SK-N-SH (cell line): ENCODE measurements around the gene AP1S3. TPM values are rescaled to one million over a fixed set of nuclear protein-coding genes. Genes with fewer than 3 reads are reported as not detected.

Experiments used
- CTCF ChIA-PET: fragments of 300-600, 350-600 bp; formaldehyde crosslinking; extraction: SDS; loops from one replicate; lab custom pipeline; 2021; lab: Yijun Ruan, JAX
- POLR2A ChIA-PET: fragments of 350-600 bp; sonication (Branson Sonifier 250); formaldehyde crosslinking; extraction: SDS; loops from one replicate; lab custom pipeline; 2020; ENCODE audit warnings: antibody characterized with exemption, inconsistent platforms; lab: Yijun Ruan, JAX
- DNase-seq: peaks from one replicate; pipeline ENCODE4 v3.0.0; 2012
- H2AFZ ChIP-seq: fragments of 200-600 bp; sonication (generic); 2 replicates; pipeline ENCODE4 v1.8.1; 2016; ENCODE audit warnings: antibody characterized with exemption, mild to moderate bottlenecking, low read depth
- H3F3A ChIP-seq: fragments of 200-600 bp; sonication (generic); replicated peaks from 2 replicates; pipeline ENCODE3; 2016; ENCODE audit warnings: antibody characterized with exemption, mild to moderate bottlenecking; ENCODE audit not compliant: insufficient read depth
- H3K27ac ChIP-seq, 2 experiments: fragments of 200-500 bp in 1 of 2; fragments of 200-600 bp in 1 of 2; sonication (Bioruptor generic) in 1 of 2; sonication (generic), shearing (Covaris generic) in 1 of 2; 2 replicates each; pipeline versions ENCODE4 v1.5.1 to v1.6.1; 2014 to 2016; ENCODE audit warnings: low read depth in 2 of 2, inconsistent platforms in 1 of 2, low read length in 1 of 2, mild to moderate bottlenecking in 1 of 2, mixed read lengths in 1 of 2
- H3K27me3 ChIP-seq: fragments of 200-600 bp; sonication (generic), shearing (Covaris generic); 2 replicates; pipeline ENCODE4 v1.6.1; 2016; ENCODE audit warnings: mixed run types; ENCODE audit not compliant: insufficient read depth
- H3K36me3 ChIP-seq, 2 experiments: fragments of 200-500 bp in 1 of 2; fragments of 200-600 bp in 1 of 2; sonication (Bioruptor generic) in 1 of 2; sonication (generic) in 1 of 2; replicated peaks in 1 of 2; 2 replicates each; pipeline versions ENCODE3 to v1.5.1; 2014 to 2016; ENCODE audit warnings: low read length in 1 of 2, mild to moderate bottlenecking in 1 of 2; ENCODE audit not compliant: insufficient read depth in 2 of 2, control insufficient read depth in 1 of 2
- H3K4me1 ChIP-seq, 2 experiments: fragments of 200-500 bp in 1 of 2; fragments of 200-600 bp in 1 of 2; sonication (Bioruptor generic) in 1 of 2; sonication (generic), shearing (Covaris generic) in 1 of 2; 2 replicates each; pipeline versions ENCODE4 v1.5.1 to v1.6.1; 2014 to 2016; ENCODE audit warnings: low read depth in 1 of 2, low read length in 1 of 2, mixed run types in 1 of 2; ENCODE audit not compliant: insufficient read depth in 2 of 2, control insufficient read depth in 1 of 2
- H3K4me2 ChIP-seq: fragments of 200-600 bp; sonication (generic), shearing (Covaris generic); 2 replicates; pipeline ENCODE4 v1.6.1; 2017; ENCODE audit warnings: mixed run types
- H3K4me3 ChIP-seq, 2 experiments: fragments of 200-500 bp in 1 of 2; fragments of 200-600 bp in 1 of 2; sonication (Bioruptor generic) in 1 of 2; sonication (generic), shearing (Covaris generic) in 1 of 2; 2 replicates each; pipeline versions ENCODE4 v1.5.1 to v1.8.1; 2014 to 2016; ENCODE audit warnings: low read depth in 2 of 2, inconsistent platforms in 1 of 2, low read length in 1 of 2, mild to moderate bottlenecking in 1 of 2, mixed read lengths in 1 of 2, moderate library complexity in 1 of 2
- H3K79me2 ChIP-seq: fragments of 200-600 bp; sonication (generic); 2 replicates; pipeline ENCODE4 v1.8.1; 2017; ENCODE audit warnings: mild to moderate bottlenecking; ENCODE audit not compliant: insufficient read depth
- H3K9ac ChIP-seq: fragments of 200-600 bp; sonication (generic); 2 replicates; pipeline ENCODE4 v1.6.1; 2017; ENCODE audit warnings: mixed run types
- H3K9me2 ChIP-seq: fragments of 200-600 bp; sonication (generic); 2 replicates; pipeline ENCODE4 v1.6.1; 2017; ENCODE audit warnings: mixed run types
- H3K9me3 ChIP-seq: fragments of 200-600 bp; sonication (generic); 2 replicates; pipeline ENCODE4 v1.6.1; 2017; ENCODE audit warnings: mixed run types, mild to moderate bottlenecking, moderate library complexity
- H4K20me1 ChIP-seq: fragments of 200-600 bp; sonication (generic); 2 replicates; pipeline ENCODE4 v1.6.1; 2017; ENCODE audit warnings: mild to moderate bottlenecking, mixed run types; ENCODE audit not compliant: insufficient read depth
- CHD2 ChIP-seq: fragments of 150-350 bp; IDR thresholded peaks from 2 replicates; pipeline ENCODE4 v1.6.1; 2018; ENCODE audit warnings: low read length; ENCODE audit not compliant: partially characterized antibody
- CTCF ChIP-seq: fragments of 200-600 bp; sonication (generic); IDR thresholded peaks from 2 replicates; pipeline ENCODE4 v1.6.1; 2017; ENCODE audit warnings: antibody characterized with exemption, mild to moderate bottlenecking, moderate library complexity
- ELF1 ChIP-seq: IDR thresholded peaks from 2 replicates; pipeline ENCODE4 v1.4.0; 2012
- GABPA ChIP-seq: IDR thresholded peaks from 2 replicates; pipeline ENCODE4 v1.4.0; 2012; ENCODE audit warnings: low read depth, mild to moderate bottlenecking
- GATA2 ChIP-seq: sonication (generic); formaldehyde crosslinking; IDR thresholded peaks from 2 replicates; pipeline ENCODE4 v1.5.0; 2020; ENCODE audit warnings: mild to moderate bottlenecking, missing genetic modification reagents
- IRF3 ChIP-seq: fragments of 150-350 bp; IDR thresholded peaks from 2 replicates; pipeline ENCODE4 v1.6.1; 2016; ENCODE audit warnings: mild to moderate bottlenecking, low read depth, low read length
- JUND ChIP-seq: IDR thresholded peaks from 2 replicates; pipeline ENCODE4 v1.4.0; 2012
- MEF2A ChIP-seq: IDR thresholded peaks from 2 replicates; pipeline ENCODE4 v1.4.0; 2012; ENCODE audit warnings: low read depth, borderline replicate concordance
- MXI1 ChIP-seq: IDR thresholded peaks from 2 replicates; pipeline ENCODE4 v1.6.1; 2012; ENCODE audit warnings: mild to moderate bottlenecking, low read depth, low read length, improper control_type of control experiment
- NFIC ChIP-seq: IDR thresholded peaks from 2 replicates; pipeline ENCODE4 v1.4.0; 2012; ENCODE audit warnings: borderline replicate concordance
- NRF1 ChIP-seq: IDR thresholded peaks from 2 replicates; pipeline ENCODE4 v1.6.1; 2012; ENCODE audit warnings: low read depth, mild to moderate bottlenecking, low read length
- RAD21 ChIP-seq: IDR thresholded peaks from 2 replicates; pipeline ENCODE4 v1.6.1; 2012; ENCODE audit warnings: mild to moderate bottlenecking, low read length
- RCOR1 ChIP-seq: fragments of 150-350 bp; IDR thresholded peaks from 2 replicates; pipeline ENCODE4 v1.6.1; 2017; ENCODE audit warnings: antibody characterized with exemption, low read length
- RFX5 ChIP-seq: IDR thresholded peaks from 2 replicates; pipeline ENCODE4 v1.6.1; 2012; ENCODE audit warnings: mild to moderate bottlenecking, improper control_type of control experiment, low read length
- RXRA ChIP-seq: IDR thresholded peaks from 2 replicates; pipeline ENCODE4 v1.4.0; 2012; ENCODE audit warnings: low read depth, mild to moderate bottlenecking, borderline replicate concordance
- SIN3A ChIP-seq: IDR thresholded peaks from 2 replicates; pipeline ENCODE4 v1.6.1; 2012; ENCODE audit warnings: low read depth, mild to moderate bottlenecking, low read length, moderate library complexity, borderline replicate concordance
- SMC3 ChIP-seq: IDR thresholded peaks from 2 replicates; pipeline ENCODE4 v1.6.1; 2012; ENCODE audit warnings: low read depth, low read length, improper control_type of control experiment
- TCF12 ChIP-seq: IDR thresholded peaks from 2 replicates; pipeline ENCODE4 v1.4.0; 2012
- WGBS: methylation state at CpG from one replicate; pipeline ENCODE4 v1.1.6; 2017; ENCODE audit warnings: low lambda C conversion rate; 5-methylcytosine and 5-hydroxymethylcytosine counted together
- polyA plus RNA-seq, 3 experiments: library from polyadenylated mRNA; depleted of rRNA; stranded (reverse); fragments of >200 nt; gene quantifications; 2 replicates each; pipeline ENCODE4 v1.2.3, GENCODE V29; 2012

The AP1S3 gene
- polyA plus RNA-seq, 1 of the 3 experiments (the other 2 are of a cell fraction) = 4.8 TPM

- POLR2A ChIA-PET = no interaction called here
- H3K9ac ChIP-seq = no peak overlapping the region
- H3K9me2 ChIP-seq = no peaks in the 10 kb centered on the region
- H3K27ac ChIP-seq = no peak overlapping the region
- H3K36me3 ChIP-seq = no peaks in the 10 kb centered on the region
- no peaks in the 10 kb centered on the region for H3K27me3 ChIP-seq
- CTCF ChIA-PET = interaction anchor here (1.5 to 1.8 kb wide), 2 partner anchors 25 to 420 kb away, joined by 4 to 5 read pairs; no protein-coding TSS in a partner anchor
- TF ChIP-seq IRF3 = no peak
- TF ChIP-seq RFX5 = no peak
- no peak for TF ChIP-seq CHD2
- no peak for TF ChIP-seq GATA2 (CRISPR knock-in tag)
- TF ChIP-seq SMC3 = no peak
- no peak for TF ChIP-seq NFIC
- no peak for TF ChIP-seq MEF2A
- no peak for TF ChIP-seq MXI1
- no peak for TF ChIP-seq SIN3A
- no peak for TF ChIP-seq RAD21
- no peak for TF ChIP-seq ELF1
- TF ChIP-seq GABPA = no peak
- no peak for TF ChIP-seq RCOR1
- TF ChIP-seq CTCF = no peak
- TF ChIP-seq TCF12 = no peak
- no peak for TF ChIP-seq RXRA
- TF ChIP-seq JUND = no peak
- TF ChIP-seq NRF1 = no peak
- H2AFZ ChIP-seq = no peak overlapping the region
- no peak for DNase-seq
- WGBS = 94% methylated on average over 2 of the region's 2 CpGs
- H3K4me2 ChIP-seq = no peak overlapping the region
- no peaks in the 10 kb centered on the region for H4K20me1 ChIP-seq
- H3K4me3 ChIP-seq = no peak overlapping the region
- H3K9me3 ChIP-seq = no peaks in the 10 kb centered on the region
- no peaks in the 10 kb centered on the region for H3K79me2 ChIP-seq
- H3F3A ChIP-seq = peaks cover 9% of the 10 kb centered on the region
- H3K4me1 ChIP-seq = peaks cover 0 to 6% of the 10 kb centered on the region in 2 experiments; a peak in 1 of 4 replicates
Observed at GRCh38 chr2:223863491-223863890, 26.1 kb upstream of the AP1S3 start.
